HepG2 (cell line): Measurements from ENCODE around the gene MYH7. TPM values are rescaled to one million over a fixed set of nuclear protein-coding genes. Genes with fewer than 3 reads are reported as not detected.
A peak's percentile ranks its signal among the peaks of the same experiment; 100 is the strongest.

ENCODE experiments used
- ASH2L ChIP-seq: fragments of 300-600, 200-600 bp; sonication (generic); IDR thresholded peaks from 2 replicates; pipeline ENCODE4 v1.7.0; 2017; ENCODE audit warnings: low read depth, mild to moderate bottlenecking, moderate library complexity, mixed read lengths, low read length; ENCODE audit not compliant: insufficient read length
- BHLHE40 ChIP-seq: IDR thresholded peaks from 2 replicates; pipeline ENCODE4 v1.6.1; 2011; ENCODE audit warnings: low read length, improper control_type of control experiment
- BRCA1 ChIP-seq: sonication (generic); formaldehyde crosslinking; IDR thresholded peaks from 2 replicates; pipeline ENCODE4 v1.4.0; 2020; ENCODE audit warnings: missing genetic modification reagents
- ETV5 ChIP-seq: IDR thresholded peaks from 2 replicates; pipeline ENCODE4 v1.6.1; 2018; ENCODE audit warnings: missing biosample characterization, missing genetic modification reagents, inconsistent platforms, borderline replicate concordance
- HDAC6 ChIP-seq: fragments of 200-600 bp; sonication (generic); IDR thresholded peaks from 2 replicates; pipeline ENCODE4 v1.7.0; 2017; ENCODE audit warnings: mild to moderate bottlenecking, antibody characterized with exemption, low read length, low read depth
- IRF2 ChIP-seq: IDR thresholded peaks from 2 replicates; pipeline ENCODE4 v1.6.1; 2018; ENCODE audit warnings: missing genetic modification reagents, missing compliant biosample characterization
- MATR3 ChIP-seq: sonication (generic); formaldehyde crosslinking; IDR thresholded peaks from 2 replicates; pipeline ENCODE4 v1.4.0; 2020; ENCODE audit warnings: missing genetic modification reagents
- MTA1 ChIP-seq: sonication (generic); formaldehyde crosslinking; IDR thresholded peaks from 2 replicates; pipeline ENCODE4 v1.4.0; 2020; ENCODE audit warnings: missing genetic modification reagents, mild to moderate bottlenecking, borderline replicate concordance
- RFX5 ChIP-seq: IDR thresholded peaks from 2 replicates; pipeline ENCODE4 v1.6.1; 2011; ENCODE audit warnings: low read depth, low read length, improper control_type of control experiment
- ZEB1 ChIP-seq: IDR thresholded peaks from 2 replicates; pipeline ENCODE4 v1.6.1; 2012; ENCODE audit warnings: mild to moderate bottlenecking, low read depth, inconsistent platforms; ENCODE audit not compliant: insufficient replicate concordance
- ZNF136 ChIP-seq: sonication (generic); formaldehyde crosslinking; IDR thresholded peaks from 2 replicates; pipeline ENCODE4 v1.8.1; 2022; ENCODE audit warnings: low read depth, mild to moderate bottlenecking, moderate library complexity, missing genetic modification reagents
- ZNF292 ChIP-seq: sonication (generic); formaldehyde crosslinking; IDR thresholded peaks from 2 replicates; pipeline ENCODE4 v1.8.1; 2022; ENCODE audit warnings: mild to moderate bottlenecking, low read depth, missing genetic modification reagents, borderline replicate concordance
- ZNF350 ChIP-seq: sonication (generic); formaldehyde crosslinking; IDR thresholded peaks from 2 replicates; pipeline ENCODE4 v1.4.0; 2020; ENCODE audit warnings: mild to moderate bottlenecking, low read depth, missing genetic modification reagents, borderline replicate concordance
- polyA plus RNA-seq, 8 experiments: library from polyadenylated mRNA; depleted of rRNA in 3 of 8; stranded (reverse) in 7 of 8; unstranded in 1 of 8; fragments of >200 nt; fragmentation: Illumina TruSeq in 4 of 8; extraction: Trizol in 4 of 8; gene quantifications; 2 replicates each; pipeline versions ENCODE4 v1.2.1 to v1.2.3, GENCODE V29; 2011 to 2016; ENCODE audit warnings: low read depth in 4 of 8, missing spikeins in 1 of 8, mixed read lengths in 1 of 8; ENCODE audit not compliant: insufficient read depth in 1 of 8
- total RNA-seq, 5 experiments: library from RNA; depleted of rRNA; stranded (reverse); fragments of >200 nt; fragmentation: Illumina TruSeq; extraction: Trizol; gene quantifications; 2 replicates each; pipeline ENCODE4 v1.2.3, GENCODE V29; 2016; ENCODE audit warnings: low read depth in 1 of 5
- TF ChIP-seq, protein P1 (sequence below): sonication (generic); formaldehyde crosslinking; IDR thresholded peaks from 2 replicates; pipeline ENCODE4 v1.4.0; 2020; ENCODE audit warnings: mild to moderate bottlenecking, missing genetic modification reagents, borderline replicate concordance
- TF ChIP-seq, protein P2 (sequence below): sonication (generic); formaldehyde crosslinking; IDR thresholded peaks from 2 replicates; pipeline ENCODE4 v1.5.1; 2020; ENCODE audit warnings: mild to moderate bottlenecking, missing genetic modification reagents, borderline replicate concordance
- TF ChIP-seq, protein P3 (sequence below): sonication (generic); formaldehyde crosslinking; IDR thresholded peaks from 2 replicates; pipeline ENCODE4 v1.5.0; 2020; ENCODE audit warnings: mild to moderate bottlenecking, missing genetic modification reagents, moderate library complexity

MYH7 gene
- total and polyA plus RNA-seq, 2 of the 13 experiments (the other 11 are each of a cell fraction or from before 2014, with no cell fraction given) = 0.04 TPM; not detected in 1

DNA sequence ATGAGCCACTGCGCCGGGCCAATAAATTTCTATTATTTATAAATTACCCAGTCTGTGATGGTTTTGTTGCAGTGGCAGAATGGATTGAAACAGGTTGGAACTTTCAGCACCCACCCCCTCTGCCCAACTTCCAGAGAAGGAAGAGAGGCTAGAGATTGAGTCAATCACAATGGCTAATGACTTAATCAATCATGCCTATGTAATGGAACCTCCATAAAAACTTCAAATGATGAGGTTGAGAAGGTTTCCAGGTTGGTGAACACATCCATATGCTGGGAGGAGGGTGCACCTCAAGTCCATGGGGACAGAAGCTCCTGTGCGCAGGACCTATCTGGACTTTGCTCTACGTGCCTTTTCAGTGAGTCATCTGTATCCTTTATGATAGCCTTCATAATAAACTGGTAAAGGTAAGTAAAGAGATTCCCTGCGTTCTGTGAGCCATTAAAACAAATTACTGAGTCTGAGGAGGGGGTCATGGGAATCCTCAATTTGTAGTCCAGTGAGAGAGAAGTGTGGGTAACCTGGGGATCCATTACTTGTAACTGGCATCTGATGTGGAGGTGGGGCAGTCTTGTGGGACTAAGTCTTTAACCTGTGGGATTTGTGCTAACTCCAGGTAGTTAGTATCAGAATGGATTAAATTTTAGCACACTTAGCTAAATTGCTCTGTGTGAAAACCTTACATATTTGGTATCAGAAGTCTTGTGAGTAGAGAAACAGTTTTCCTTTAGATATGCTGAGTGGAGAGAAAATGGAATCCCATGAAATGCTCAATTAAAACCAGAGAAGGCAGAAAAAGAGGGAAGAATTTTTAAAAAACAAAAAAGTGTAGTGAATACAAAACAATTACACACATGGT lies 22.4 kb upstream of the MYH7 start (continued):
- TF ChIP-seq, protein P1, sequence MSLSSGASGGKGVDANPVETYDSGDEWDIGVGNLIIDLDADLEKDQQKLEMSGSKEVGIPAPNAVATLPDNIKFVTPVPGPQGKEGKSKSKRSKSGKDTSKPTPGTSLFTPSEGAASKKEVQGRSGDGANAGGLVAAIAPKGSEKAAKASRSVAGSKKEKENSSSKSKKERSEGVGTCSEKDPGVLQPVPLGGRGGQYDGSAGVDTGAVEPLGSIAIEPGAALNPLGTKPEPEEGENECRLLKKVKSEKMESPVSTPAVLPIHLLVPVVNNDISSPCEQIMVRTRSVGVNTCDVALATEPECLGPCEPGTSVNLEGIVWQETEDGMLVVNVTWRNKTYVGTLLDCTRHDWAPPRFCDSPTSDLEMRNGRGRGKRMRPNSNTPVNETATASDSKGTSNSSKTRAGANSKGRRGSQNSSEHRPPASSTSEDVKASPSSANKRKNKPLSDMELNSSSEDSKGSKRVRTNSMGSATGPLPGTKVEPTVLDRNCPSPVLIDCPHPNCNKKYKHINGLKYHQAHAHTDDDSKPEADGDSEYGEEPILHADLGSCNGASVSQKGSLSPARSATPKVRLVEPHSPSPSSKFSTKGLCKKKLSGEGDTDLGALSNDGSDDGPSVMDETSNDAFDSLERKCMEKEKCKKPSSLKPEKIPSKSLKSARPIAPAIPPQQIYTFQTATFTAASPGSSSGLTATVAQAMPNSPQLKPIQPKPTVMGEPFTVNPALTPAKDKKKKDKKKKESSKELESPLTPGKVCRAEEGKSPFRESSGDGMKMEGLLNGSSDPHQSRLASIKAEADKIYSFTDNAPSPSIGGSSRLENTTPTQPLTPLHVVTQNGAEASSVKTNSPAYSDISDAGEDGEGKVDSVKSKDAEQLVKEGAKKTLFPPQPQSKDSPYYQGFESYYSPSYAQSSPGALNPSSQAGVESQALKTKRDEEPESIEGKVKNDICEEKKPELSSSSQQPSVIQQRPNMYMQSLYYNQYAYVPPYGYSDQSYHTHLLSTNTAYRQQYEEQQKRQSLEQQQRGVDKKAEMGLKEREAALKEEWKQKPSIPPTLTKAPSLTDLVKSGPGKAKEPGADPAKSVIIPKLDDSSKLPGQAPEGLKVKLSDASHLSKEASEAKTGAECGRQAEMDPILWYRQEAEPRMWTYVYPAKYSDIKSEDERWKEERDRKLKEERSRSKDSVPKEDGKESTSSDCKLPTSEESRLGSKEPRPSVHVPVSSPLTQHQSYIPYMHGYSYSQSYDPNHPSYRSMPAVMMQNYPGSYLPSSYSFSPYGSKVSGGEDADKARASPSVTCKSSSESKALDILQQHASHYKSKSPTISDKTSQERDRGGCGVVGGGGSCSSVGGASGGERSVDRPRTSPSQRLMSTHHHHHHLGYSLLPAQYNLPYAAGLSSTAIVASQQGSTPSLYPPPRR (CRISPR knock-in tag) = no peak
- TF ChIP-seq MATR3 (CRISPR knock-in tag) (no peak), RFX5 (peak; percentile 66), IRF2 (CRISPR knock-in tag) (peak; percentile 68), ETV5 (CRISPR knock-in tag) (peak; percentile 38; the same call in 1 of the 2 replicates), ZNF136 (peak; percentile 49; the same call in 1 of the 2 replicates), ZEB1 (peak; percentile 71), BRCA1 (CRISPR knock-in tag) (no peak), ZNF292 (CRISPR knock-in tag) (no peak), MTA1 (CRISPR knock-in tag) (no peak), BHLHE40 (peak; percentile 24; the same call in 1 of the 2 replicates), HDAC6 (no peak), ZNF350 (CRISPR knock-in tag) (no peak), ASH2L (peak; percentile 78)
- TF ChIP-seq, protein P2, sequence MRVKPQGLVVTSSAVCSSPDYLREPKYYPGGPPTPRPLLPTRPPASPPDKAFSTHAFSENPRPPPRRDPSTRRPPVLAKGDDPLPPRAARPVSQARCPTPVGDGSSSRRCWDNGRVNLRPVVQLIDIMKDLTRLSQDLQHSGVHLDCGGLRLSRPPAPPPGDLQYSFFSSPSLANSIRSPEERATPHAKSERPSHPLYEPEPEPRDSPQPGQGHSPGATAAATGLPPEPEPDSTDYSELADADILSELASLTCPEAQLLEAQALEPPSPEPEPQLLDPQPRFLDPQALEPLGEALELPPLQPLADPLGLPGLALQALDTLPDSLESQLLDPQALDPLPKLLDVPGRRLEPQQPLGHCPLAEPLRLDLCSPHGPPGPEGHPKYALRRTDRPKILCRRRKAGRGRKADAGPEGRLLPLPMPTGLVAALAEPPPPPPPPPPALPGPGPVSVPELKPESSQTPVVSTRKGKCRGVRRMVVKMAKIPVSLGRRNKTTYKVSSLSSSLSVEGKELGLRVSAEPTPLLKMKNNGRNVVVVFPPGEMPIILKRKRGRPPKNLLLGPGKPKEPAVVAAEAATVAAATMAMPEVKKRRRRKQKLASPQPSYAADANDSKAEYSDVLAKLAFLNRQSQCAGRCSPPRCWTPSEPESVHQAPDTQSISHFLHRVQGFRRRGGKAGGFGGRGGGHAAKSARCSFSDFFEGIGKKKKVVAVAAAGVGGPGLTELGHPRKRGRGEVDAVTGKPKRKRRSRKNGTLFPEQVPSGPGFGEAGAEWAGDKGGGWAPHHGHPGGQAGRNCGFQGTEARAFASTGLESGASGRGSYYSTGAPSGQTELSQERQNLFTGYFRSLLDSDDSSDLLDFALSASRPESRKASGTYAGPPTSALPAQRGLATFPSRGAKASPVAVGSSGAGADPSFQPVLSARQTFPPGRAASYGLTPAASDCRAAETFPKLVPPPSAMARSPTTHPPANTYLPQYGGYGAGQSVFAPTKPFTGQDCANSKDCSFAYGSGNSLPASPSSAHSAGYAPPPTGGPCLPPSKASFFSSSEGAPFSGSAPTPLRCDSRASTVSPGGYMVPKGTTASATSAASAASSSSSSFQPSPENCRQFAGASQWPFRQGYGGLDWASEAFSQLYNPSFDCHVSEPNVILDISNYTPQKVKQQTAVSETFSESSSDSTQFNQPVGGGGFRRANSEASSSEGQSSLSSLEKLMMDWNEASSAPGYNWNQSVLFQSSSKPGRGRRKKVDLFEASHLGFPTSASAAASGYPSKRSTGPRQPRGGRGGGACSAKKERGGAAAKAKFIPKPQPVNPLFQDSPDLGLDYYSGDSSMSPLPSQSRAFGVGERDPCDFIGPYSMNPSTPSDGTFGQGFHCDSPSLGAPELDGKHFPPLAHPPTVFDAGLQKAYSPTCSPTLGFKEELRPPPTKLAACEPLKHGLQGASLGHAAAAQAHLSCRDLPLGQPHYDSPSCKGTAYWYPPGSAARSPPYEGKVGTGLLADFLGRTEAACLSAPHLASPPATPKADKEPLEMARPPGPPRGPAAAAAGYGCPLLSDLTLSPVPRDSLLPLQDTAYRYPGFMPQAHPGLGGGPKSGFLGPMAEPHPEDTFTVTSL (CRISPR knock-in tag) = no peak
- TF ChIP-seq, protein P3, sequence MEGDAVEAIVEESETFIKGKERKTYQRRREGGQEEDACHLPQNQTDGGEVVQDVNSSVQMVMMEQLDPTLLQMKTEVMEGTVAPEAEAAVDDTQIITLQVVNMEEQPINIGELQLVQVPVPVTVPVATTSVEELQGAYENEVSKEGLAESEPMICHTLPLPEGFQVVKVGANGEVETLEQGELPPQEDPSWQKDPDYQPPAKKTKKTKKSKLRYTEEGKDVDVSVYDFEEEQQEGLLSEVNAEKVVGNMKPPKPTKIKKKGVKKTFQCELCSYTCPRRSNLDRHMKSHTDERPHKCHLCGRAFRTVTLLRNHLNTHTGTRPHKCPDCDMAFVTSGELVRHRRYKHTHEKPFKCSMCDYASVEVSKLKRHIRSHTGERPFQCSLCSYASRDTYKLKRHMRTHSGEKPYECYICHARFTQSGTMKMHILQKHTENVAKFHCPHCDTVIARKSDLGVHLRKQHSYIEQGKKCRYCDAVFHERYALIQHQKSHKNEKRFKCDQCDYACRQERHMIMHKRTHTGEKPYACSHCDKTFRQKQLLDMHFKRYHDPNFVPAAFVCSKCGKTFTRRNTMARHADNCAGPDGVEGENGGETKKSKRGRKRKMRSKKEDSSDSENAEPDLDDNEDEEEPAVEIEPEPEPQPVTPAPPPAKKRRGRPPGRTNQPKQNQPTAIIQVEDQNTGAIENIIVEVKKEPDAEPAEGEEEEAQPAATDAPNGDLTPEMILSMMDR (CRISPR knock-in tag) = no peak
